GM19238 (cell line): ENCODE measurements around the gene TNNI3.

Experiments used
- DNase-seq: peaks from one replicate; pipeline ENCODE4 v3.0.0; 2011; ENCODE audit warnings: low spot score; ENCODE audit not compliant: insufficient read length

The TNNI3 gene

GRCh38 chr19:55147545-55148251 is 9.8 kb downstream of the TNNI3 start:
- no peak for DNase-seq

GRCh38 chr19:55146705-55147273 is 10.7 kb downstream of the TNNI3 start:
- DNase-seq, result no peak

GRCh38 chr19:55146078-55146704 is 11.3 kb downstream of the TNNI3 start:
- no peak for DNase-seq

GRCh38 chr19:55145232-55145631 is 12.3 kb downstream of the TNNI3 start:
- DNase-seq, result no peak

- DNase-seq, result no peak
These were observed 15.8 kb downstream of the TNNI3 start for GRCh38 chr19:55141696-55142095.

DNA sequence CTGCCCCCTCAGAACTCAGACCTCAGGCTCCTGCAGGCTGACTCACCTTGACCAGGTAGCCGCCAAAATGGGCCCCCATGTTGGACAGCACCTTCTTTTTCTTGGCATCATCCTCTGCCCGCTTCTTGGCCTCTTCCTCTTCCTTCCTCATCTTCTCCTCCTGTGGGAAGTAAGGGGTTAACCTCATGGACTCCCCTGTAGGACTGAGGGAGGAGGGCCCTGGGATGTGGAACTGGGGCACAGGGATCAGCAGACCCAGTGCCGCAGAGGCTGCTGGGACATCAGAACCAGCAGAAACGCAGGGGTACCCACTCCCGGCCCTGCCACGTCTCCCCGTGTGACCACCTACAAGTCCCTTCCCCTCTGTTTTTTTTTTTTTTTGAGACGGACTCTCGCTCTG is 19.6 kb downstream of the TNNI3 start:
- DNase-seq, result no peak

GRCh38 chr19:55136399-55137102 is 21.0 kb downstream of the TNNI3 start:
- no peak for DNase-seq

DNA sequence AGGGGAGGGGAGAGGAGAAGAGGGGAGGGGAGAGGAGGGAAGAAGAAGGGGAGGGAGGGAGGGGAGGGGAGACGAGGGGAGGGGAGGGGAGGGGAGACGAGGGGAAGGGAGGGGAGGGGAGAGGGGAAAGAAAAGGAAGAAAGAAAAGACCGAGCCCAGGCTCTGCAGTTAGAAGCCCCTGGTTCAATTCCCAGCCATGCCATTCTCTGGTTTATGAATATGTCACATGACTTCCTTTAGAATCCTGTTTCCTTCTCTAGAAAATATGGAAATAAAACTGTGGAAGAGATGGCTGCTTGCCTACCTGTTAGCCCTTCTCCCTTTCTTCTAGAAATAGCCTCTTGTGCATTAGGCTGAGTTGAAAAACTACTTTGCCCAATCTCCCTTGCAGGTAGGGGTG is 22.8 kb downstream of the TNNI3 start:
- no peak for DNase-seq

DNA sequence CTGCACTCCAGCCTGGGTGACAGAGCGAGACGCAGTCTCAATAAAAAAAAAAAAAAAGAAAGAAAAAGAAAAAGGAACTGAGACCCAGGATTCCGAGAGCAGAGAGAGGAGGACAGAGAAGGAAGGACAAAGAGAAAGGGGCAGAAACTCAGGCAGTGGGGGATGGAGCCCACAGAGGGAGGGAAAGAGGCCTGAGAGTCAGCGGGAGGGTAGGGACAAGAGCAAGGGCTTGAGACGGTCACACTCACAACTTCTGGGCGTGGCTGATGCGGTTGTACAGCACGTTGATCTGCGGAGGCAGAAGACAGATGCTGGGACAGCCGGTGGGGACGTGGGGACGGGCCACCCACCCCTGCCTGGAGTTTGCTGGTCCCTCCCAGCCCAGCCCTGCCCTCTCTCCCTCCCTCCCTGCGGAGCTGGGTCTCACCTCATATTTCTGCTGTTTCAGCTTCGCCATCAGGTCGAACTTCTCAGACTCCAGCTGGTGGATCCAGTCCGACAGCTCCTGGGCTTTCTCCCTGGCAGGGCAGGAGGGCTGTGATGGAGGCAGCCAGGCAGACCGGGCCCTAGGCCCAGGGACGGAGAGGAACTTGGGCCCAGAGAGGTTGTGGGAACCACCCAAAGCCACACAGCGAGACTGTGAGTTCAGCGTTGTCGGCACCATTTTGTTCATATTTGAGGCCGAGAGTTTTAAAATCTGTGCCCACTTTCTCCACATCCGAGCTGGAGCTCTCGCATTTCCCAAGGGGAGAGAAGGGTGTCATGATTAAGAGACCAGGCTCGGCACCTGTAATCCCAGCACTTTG is 23.7 kb downstream of the TNNI3 start:
- DNase-seq, result no peak

GRCh38 chr19:55132453-55133129 is 24.9 kb downstream of the TNNI3 start:
- no peak for DNase-seq

DNA sequence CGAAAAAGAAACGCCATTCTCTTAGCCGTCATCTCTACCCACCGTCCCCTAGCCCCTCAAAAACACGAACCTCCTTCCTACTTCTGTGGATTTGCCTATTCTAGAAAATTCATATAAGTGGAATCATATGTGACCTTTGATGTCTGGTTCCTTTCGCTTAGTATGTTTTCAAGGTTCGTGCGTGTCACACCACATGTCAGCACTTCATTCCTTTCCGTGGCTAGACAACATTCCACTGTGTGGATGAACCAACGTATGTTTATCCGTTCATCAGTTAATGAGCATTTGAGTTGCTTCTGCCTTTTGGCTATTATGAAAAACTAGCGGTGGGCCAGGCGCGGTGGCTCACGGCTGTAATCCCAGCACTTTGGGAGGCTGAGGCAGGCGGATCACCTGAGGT is 26.1 kb downstream of the TNNI3 start:
- DNase-seq, result no peak

DNA sequence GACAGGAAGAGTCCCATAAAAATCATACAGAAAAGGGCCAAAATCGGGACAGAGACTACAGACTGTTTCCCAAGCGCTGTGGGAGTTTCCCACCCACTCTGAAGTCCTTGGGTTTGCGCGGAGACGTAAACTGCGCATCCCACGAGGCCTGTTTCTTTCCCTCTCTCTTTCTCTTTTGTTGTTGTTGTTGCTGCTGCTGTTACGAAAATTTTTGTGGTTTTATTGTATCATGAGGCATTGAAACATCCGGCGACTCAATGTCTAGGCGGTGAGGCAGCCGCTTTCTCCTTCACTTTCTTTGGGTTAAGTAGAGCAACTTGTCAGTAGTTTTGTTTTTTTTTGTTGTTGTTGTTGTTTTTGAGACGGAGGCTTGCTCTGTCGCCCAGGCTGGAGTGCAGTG is 38.5 kb downstream of the TNNI3 start:
- DNase-seq, result no peak

- DNase-seq, result no peak
These were observed 39.0 kb downstream of the TNNI3 start for GRCh38 chr19:55118401-55118991.

GRCh38 chr19:55117663-55118391 is 39.7 kb downstream of the TNNI3 start:
- peak; percentile 100 for DNase-seq

- DNase-seq, result no peak
These were observed 40.5 kb downstream of the TNNI3 start, which contains the start of gene PPP1R12C for GRCh38 chr19:55116859-55117662. PPP1R12C (minus strand) TSS chr19:55117637; CDS start chr19:55117543, 94 bp downstream.

- peak; percentile 82 for DNase-seq
These were observed 41.2 kb downstream of the TNNI3 start for GRCh38 chr19:55116232-55116858.

DNA sequence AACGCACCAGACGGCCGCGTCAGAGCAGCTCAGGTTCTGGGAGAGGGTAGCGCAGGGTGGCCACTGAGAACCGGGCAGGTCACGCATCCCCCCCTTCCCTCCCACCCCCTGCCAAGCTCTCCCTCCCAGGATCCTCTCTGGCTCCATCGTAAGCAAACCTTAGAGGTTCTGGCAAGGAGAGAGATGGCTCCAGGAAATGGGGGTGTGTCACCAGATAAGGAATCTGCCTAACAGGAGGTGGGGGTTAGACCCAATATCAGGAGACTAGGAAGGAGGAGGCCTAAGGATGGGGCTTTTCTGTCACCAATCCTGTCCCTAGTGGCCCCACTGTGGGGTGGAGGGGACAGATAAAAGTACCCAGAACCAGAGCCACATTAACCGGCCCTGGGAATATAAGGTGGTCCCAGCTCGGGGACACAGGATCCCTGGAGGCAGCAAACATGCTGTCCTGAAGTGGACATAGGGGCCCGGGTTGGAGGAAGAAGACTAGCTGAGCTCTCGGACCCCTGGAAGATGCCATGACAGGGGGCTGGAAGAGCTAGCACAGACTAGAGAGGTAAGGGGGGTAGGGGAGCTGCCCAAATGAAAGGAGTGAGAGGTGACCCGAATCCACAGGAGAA is 42.0 kb downstream of the TNNI3 start:
- DNase-seq, result no peak

DNA sequence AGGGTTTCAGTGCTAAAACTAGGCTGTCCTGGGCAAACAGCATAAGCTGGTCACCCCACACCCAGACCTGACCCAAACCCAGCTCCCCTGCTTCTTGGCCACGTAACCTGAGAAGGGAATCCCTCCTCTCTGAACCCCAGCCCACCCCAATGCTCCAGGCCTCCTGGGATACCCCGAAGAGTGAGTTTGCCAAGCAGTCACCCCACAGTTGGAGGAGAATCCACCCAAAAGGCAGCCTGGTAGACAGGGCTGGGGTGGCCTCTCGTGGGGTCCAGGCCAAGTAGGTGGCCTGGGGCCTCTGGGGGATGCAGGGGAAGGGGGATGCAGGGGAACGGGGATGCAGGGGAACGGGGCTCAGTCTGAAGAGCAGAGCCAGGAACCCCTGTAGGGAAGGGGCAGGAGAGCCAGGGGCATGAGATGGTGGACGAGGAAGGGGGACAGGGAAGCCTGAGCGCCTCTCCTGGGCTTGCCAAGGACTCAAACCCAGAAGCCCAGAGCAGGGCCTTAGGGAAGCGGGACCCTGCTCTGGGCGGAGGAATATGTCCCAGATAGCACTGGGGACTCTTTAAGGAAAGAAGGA is 42.9 kb downstream of the TNNI3 start:
- DNase-seq, result no peak
